Adrenal gland (tissue), 12 donors: Measurements from ENCODE around the gene SLC6A1. TPM values are rescaled to one million over a fixed set of nuclear protein-coding genes. Genes with fewer than 3 reads are reported as not detected.

Experiments used
- DNase-seq, 7 donors: peaks; one replicate each; pipeline ENCODE4 v3.0.0-alpha.2; 2019 to 2020
- H3K27ac ChIP-seq, 5 donors: fragments of 200-600 bp; sonication (generic) in 4 of 5; 1 replicate in 3 of 5; 2 replicates in 2 of 5; pipeline versions ENCODE4 v1.5.1 to v1.8.0; 2016 to 2020; ENCODE audit warnings: mild to moderate bottlenecking in 1 of 5
- H3K27me3 ChIP-seq: fragments of 200-600 bp; 2 replicates; pipeline ENCODE4 v1.8.0; 2021
- H3K36me3 ChIP-seq, 2 donors: fragments of 200-600 bp; replicated peaks in 1 of 2; 1 replicate in 1 of 2; 2 replicates in 1 of 2; pipeline versions ENCODE4 v1.5.1 to v1.8.0; 2018 to 2022
- H3K4me1 ChIP-seq, 2 donors: fragments of 200-600 bp; replicated peaks in 1 of 2; 1 replicate in 1 of 2; 2 replicates in 1 of 2; pipeline versions ENCODE4 v1.5.1 to v1.8.0; 2018 to 2021
- H3K4me3 ChIP-seq, 4 donors: fragments of 200-600 bp; sonication (generic) in 3 of 4; one replicate each; pipeline ENCODE4 v1.5.1; 2016 to 2018
- H3K9me3 ChIP-seq, 3 donors: fragments of 200-600 bp; sonication (generic) in 1 of 3; replicated peaks in 1 of 3; 1 replicate in 2 of 3; 2 replicates in 1 of 3; pipeline versions ENCODE4 v1.5.1 to v1.8.0; 2016 to 2021
- POLR2A ChIP-seq, 2 donors: fragments of 450-650 bp; IDR thresholded peaks; one replicate each; pipeline ENCODE4 v1.6.1; 2017; ENCODE audit warnings: antibody characterized with exemption in 2 of 2, mild to moderate bottlenecking in 2 of 2, moderate library complexity in 1 of 2
- WGBS, 4 donors: extraction: QIAGEN DNeasy Blood & Tissue Kit in 2 of 4; methylation state at CpG; one replicate each; pipeline versions ENCODE4 v1.1.5 to v1.1.7; 2013 to 2017; 5-methylcytosine and 5-hydroxymethylcytosine counted together
- intact Hi-C, 2 donors: fragments of 100-400 bp; cut with DNase I; formaldehyde crosslinking; loops; one replicate each; pipeline versions ENCODE4 v1.14.1 to v1.15.0; 2022 to 2023
- polyA plus RNA-seq, 3 donors: library from polyadenylated mRNA; stranded (reverse); fragments of 200-250 nt in 2 of 3; fragments of 350-450 nt in 1 of 3; fragmentation: Illumina TruSeq in 1 of 3; extraction: RNeasy Lipid Tissue Mini Kit (QIAGEN cat#74804) in 1 of 3; gene quantifications; one replicate each; pipeline ENCODE4 v1.2.3, GENCODE V29; 2013 to 2014
- total RNA-seq, 9 donors: library from RNA; depleted of rRNA in 4 of 9; stranded (reverse); fragments of >200 nt in 4 of 9; fragments of 120-200 nt in 1 of 9; fragmentation: NEBNext Ultra II Directional in 1 of 9; extraction: Animal tissue kit (Norgen Biotek cat#: 25700) in 1 of 9; gene quantifications; one replicate each; pipeline versions ENCODE4 v1.1.0 to v1.2.4, GENCODE V29; 2013 to 2023
- TF ChIP-seq, protein P1 (sequence below), 6 experiments: fragments of 450-650 bp in 4 of 6; fragments of 200-600 bp in 2 of 6; sonication (generic) in 1 of 6; IDR thresholded peaks; 1 replicate in 5 of 6; 2 replicates in 1 of 6; pipeline versions ENCODE4 v1.5.1 to v1.8.0; 2016 to 2021; ENCODE audit warnings: antibody characterized with exemption in 6 of 6, mild to moderate bottlenecking in 2 of 6, moderate library complexity in 1 of 6
- donor health status: healthy with polysubstance abuse.
- donor health status: Bipolar disorder and iron deficiency.
- donor health status: DM: yes; HTN: yes; CAD: no.
- donor health status: DM: no; HTN: no; CAD: no.
- donor health status: DM: no; HTN: no; CAD: no.
- donor health status: DM: yes; HTN: yes; CAD: no.

SLC6A1 gene
- total and polyA plus RNA-seq, 12 donors = 0.06 to 1.8 (median 0.47) TPM

DNA sequence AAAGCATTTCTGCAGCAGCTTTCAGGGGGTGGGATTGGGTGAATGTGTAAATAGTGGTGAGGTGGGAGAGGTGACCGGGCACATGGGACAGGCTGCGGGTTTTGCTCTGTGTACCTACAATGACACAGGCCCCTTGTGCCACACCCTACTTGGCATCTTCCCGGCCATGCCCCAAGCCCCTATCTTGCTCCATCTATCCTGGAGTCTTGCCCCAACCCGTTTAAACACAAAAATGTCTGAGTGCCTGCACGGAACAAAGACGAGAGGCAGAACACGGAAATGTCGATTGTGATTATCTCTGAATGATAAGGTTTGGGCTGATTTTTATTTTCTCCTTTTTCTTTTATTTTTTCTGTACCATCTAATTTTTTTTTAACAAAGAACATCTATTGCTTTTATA lies 46.0 kb upstream of the SLC6A1 start:
- H3K36me3 ChIP-seq = no peaks in the 10 kb centered on the region
- H3K4me3 ChIP-seq = no peak overlapping the region
- no peaks in the 10 kb centered on the region for H3K4me1 ChIP-seq
- H3K9me3 ChIP-seq = no peaks in the 10 kb centered on the region
- peaks cover 9% of the 10 kb centered on the region for H3K27me3 ChIP-seq
- H3K27ac ChIP-seq = no peak overlapping the region
- WGBS, 4 donors = 72 to 79% (median 76%) methylated on average over 8 of the region's 8 CpGs
- no peak for DNase-seq
- TF ChIP-seq, protein P1, sequence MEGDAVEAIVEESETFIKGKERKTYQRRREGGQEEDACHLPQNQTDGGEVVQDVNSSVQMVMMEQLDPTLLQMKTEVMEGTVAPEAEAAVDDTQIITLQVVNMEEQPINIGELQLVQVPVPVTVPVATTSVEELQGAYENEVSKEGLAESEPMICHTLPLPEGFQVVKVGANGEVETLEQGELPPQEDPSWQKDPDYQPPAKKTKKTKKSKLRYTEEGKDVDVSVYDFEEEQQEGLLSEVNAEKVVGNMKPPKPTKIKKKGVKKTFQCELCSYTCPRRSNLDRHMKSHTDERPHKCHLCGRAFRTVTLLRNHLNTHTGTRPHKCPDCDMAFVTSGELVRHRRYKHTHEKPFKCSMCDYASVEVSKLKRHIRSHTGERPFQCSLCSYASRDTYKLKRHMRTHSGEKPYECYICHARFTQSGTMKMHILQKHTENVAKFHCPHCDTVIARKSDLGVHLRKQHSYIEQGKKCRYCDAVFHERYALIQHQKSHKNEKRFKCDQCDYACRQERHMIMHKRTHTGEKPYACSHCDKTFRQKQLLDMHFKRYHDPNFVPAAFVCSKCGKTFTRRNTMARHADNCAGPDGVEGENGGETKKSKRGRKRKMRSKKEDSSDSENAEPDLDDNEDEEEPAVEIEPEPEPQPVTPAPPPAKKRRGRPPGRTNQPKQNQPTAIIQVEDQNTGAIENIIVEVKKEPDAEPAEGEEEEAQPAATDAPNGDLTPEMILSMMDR (IDR thresholded peaks at IDR 0.05) = no peak
- TF ChIP-seq POLR2A (IDR thresholded peaks at IDR 0.05) = no peak
- intact Hi-C loops = loop anchor here (5.0 to 10.0 kb wide), 2 partner anchors 111 to 388 kb away; no protein-coding TSS in a partner anchor

DNA sequence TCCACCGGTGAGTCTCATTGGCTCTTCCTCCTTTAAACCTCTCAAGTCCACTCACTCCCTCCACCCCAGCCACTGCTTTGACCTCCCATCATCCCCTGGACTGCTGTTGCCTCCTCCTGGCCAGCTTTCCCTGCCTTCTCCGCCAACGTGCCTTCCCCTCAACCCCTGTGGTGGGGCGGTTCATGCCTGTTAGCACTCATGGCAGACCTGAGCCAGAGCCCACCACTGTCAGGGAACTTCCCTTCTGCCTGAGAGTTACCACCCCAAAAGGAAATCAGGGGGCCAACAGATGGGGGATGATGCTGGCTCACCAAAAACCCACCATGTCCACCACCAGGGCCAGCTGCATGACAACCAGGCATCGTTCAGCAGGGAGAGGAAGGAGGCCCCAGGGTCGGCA lies 44.2 kb upstream of the SLC6A1 start:
- no peak overlapping the region for H3K4me3 ChIP-seq
- H3K27me3 ChIP-seq = peaks cover 4% of the 10 kb centered on the region
- no peaks in the 10 kb centered on the region for H3K9me3 ChIP-seq
- intact Hi-C loops = loop anchor here (5.0 to 10.0 kb wide), 2 partner anchors 109 to 386 kb away; no protein-coding TSS in a partner anchor
- H3K36me3 ChIP-seq = no peaks in the 10 kb centered on the region
- WGBS, 4 donors = 71 to 88% (median 79%) methylated on average over 5 to 6 of the region's 6 CpGs
- H3K4me1 ChIP-seq = no peaks in the 10 kb centered on the region
- DNase-seq = no peak
- no peak for TF ChIP-seq POLR2A (IDR thresholded peaks at IDR 0.05)
- TF ChIP-seq, protein P1 (IDR thresholded peaks at IDR 0.05) = no peak
- no peak overlapping the region for H3K27ac ChIP-seq

- no peaks in the 10 kb centered on the region for H3K4me1 ChIP-seq
- H3K36me3 ChIP-seq = no peaks in the 10 kb centered on the region
- H3K27me3 ChIP-seq = peaks cover 4% of the 10 kb centered on the region
- intact Hi-C loops = loop anchor here (5.0 to 10.0 kb wide), 2 partner anchors 108 to 386 kb away; no protein-coding TSS in a partner anchor
- H3K4me3 ChIP-seq = no peak overlapping the region
- 63 to 83% (median 79%) methylated on average over 13 to 19 of the region's 19 CpGs for WGBS, 4 donors
- no peaks in the 10 kb centered on the region for H3K9me3 ChIP-seq
- TF ChIP-seq, protein P1 (IDR thresholded peaks at IDR 0.05) = no peak
- no peak for TF ChIP-seq POLR2A (IDR thresholded peaks at IDR 0.05)
- H3K27ac ChIP-seq = no peak overlapping the region
- no peak for DNase-seq
These were observed 43.4 kb upstream of the SLC6A1 start for GRCh38 chr3:10949197-10949596.

GRCh38 chr3:10950476-10951294 lies 41.9 kb upstream of the SLC6A1 start:
- intact Hi-C loops = loop anchor here in 1 of 2 donors (5.0 kb wide), 1 partner anchor 107 kb away; no protein-coding TSS in a partner anchor
- no peaks in the 10 kb centered on the region for H3K9me3 ChIP-seq
- DNase-seq = peak in 5 of 7 donors; percentile 19 to 60 (median 32)
- no peak overlapping the region for H3K27ac ChIP-seq
- no peaks in the 10 kb centered on the region for H3K36me3 ChIP-seq
- H3K27me3 ChIP-seq = peaks cover 4% of the 10 kb centered on the region
- TF ChIP-seq, protein P1 (IDR thresholded peaks at IDR 0.05) = peak; percentile 21 to 49 (median 41)
- TF ChIP-seq POLR2A (IDR thresholded peaks at IDR 0.05) = no peak
- WGBS, 4 donors = 42 to 51% (median 47%) methylated on average over 11 to 12 of the region's 12 CpGs
- H3K4me3 ChIP-seq = no peak overlapping the region
- H3K4me1 ChIP-seq = no peaks in the 10 kb centered on the region
